ENCODE data around the gene SLC26A8.

Gene SLC26A8

GRCh38 chr6:36023996-36024795, at the start of gene SLC26A8:
TSS of gene SLC26A8 (minus strand) at chr6:36024641. CDS start at chr6:36019707, 4,934 bp downstream.
- DNase-seq, result no peak

- no peak for DNase-seq
These were observed 49.1 kb upstream of the SLC26A8 start for GRCh38 chr6:36073587-36073986.

GRCh38 chr6:36072681-36073080, 48.2 kb upstream of the SLC26A8 start:
- no peak for DNase-seq

GRCh38 chr6:36071714-36072113, 47.3 kb upstream of the SLC26A8 start:
- no peak for DNase-seq

- no peak for DNase-seq
These were observed 46.8 kb upstream of the SLC26A8 start for GRCh38 chr6:36071281-36071680.

GRCh38 chr6:36070252-36070651, 45.8 kb upstream of the SLC26A8 start:
- DNase-seq, result no peak

GRCh38 chr6:36069573-36069972, 45.1 kb upstream of the SLC26A8 start:
- DNase-seq, result no peak

- no peak for DNase-seq
These were observed 44.1 kb upstream of the SLC26A8 start for GRCh38 chr6:36068586-36068985.

GRCh38 chr6:36068012-36068392, 43.6 kb upstream of the SLC26A8 start:
- DNase-seq, result no peak

GRCh38 chr6:36067374-36068011, 43.1 kb upstream of the SLC26A8 start:
- no peak for DNase-seq

GRCh38 chr6:36066817-36067216, 42.4 kb upstream of the SLC26A8 start:
- DNase-seq, result no peak

- no peak for DNase-seq
These were observed 41.5 kb upstream of the SLC26A8 start for GRCh38 chr6:36065916-36066315.

- DNase-seq, result no peak
These were observed 40.4 kb upstream of the SLC26A8 start for GRCh38 chr6:36064770-36065396.

- no peak for DNase-seq
These were observed 39.0 kb upstream of the SLC26A8 start for GRCh38 chr6:36063318-36064060.

GRCh38 chr6:36062247-36062646, 37.8 kb upstream of the SLC26A8 start:
- DNase-seq, result no peak

GRCh38 chr6:36061236-36061635, 36.8 kb upstream of the SLC26A8 start:
- no peak for DNase-seq

GRCh38 chr6:36056178-36056577, 31.7 kb upstream of the SLC26A8 start:
- DNase-seq, result no peak

- no peak for DNase-seq
These were observed 30.5 kb upstream of the SLC26A8 start for GRCh38 chr6:36054956-36055355.

GRCh38 chr6:36054415-36054814, 30.0 kb upstream of the SLC26A8 start:
- no peak for DNase-seq

GRCh38 chr6:36053878-36054277, 29.4 kb upstream of the SLC26A8 start:
- no peak for DNase-seq

GRCh38 chr6:36052097-36052496, 27.7 kb upstream of the SLC26A8 start:
- DNase-seq, result no peak

- no peak for DNase-seq
These were observed 26.7 kb upstream of the SLC26A8 start for GRCh38 chr6:36050947-36051710.

- DNase-seq, result no peak
These were observed 25.9 kb upstream of the SLC26A8 start for GRCh38 chr6:36050305-36050704.

All from stimulated activated CD4-positive, alpha-beta T cell treated with anti-CD3 and anti-CD28 coated beads, Interleukin-2, amount 100 ng/mL, for 24 hours (primary cell).